HG03175 (cell line): ENCODE data around the gene ABCB11.
A peak's percentile ranks its signal among the peaks of the same experiment; 100 is the strongest.
"Not testable (repeated sequence)": the region's sequence is repeated elsewhere in the genome, so short reads cannot be mapped to it uniquely, and the experiment has no call there.

ENCODE experiments used
- ATAC-seq: cut with Tn5 transposase; IDR thresholded peaks from one replicate; pipeline ENCODE4 v1.9.1; 2021; ENCODE audit warnings: mild to moderate bottlenecking, moderate library complexity; ENCODE audit not compliant: unreplicated experiment

ABCB11 gene

GRCh38 chr2:168897449-168897848, 133.7 kb downstream of the ABCB11 start:
- no peak for ATAC-seq

- ATAC-seq = no peak
Observed at GRCh38 chr2:168896783-168897182, 134.3 kb downstream of the ABCB11 start.

GRCh38 chr2:168895771-168896170, 135.4 kb downstream of the ABCB11 start:
- ATAC-seq = no peak

GRCh38 chr2:168894720-168895119, 136.4 kb downstream of the ABCB11 start:
- no peak for ATAC-seq

DNA sequence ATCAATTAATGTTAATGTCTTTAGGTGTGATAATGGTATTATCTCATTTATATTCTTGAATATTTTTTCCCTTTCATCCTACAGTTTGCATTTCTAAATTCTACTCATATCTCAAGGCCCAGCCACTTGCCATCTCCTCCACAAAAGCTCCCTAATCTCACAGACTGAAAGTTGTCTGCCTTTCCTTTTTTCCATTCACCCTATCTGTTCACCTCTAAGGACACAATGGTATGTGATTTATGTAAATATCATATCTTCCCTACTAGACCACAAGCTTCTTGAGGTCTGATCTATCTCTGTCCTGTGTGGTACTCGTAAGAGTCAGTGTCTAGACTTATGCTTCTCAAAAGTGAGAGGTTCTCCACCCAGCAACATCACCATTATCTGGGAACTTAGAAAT, 137.0 kb downstream of the ABCB11 start:
- no peak for ATAC-seq

GRCh38 chr2:168892327-168892726, 138.8 kb downstream of the ABCB11 start:
- no peak for ATAC-seq

- peak; percentile 100 for ATAC-seq
Observed at GRCh38 chr2:168890006-168890782, 140.9 kb downstream of the ABCB11 start, which contains the start of gene SPC25. SPC25 (minus strand) TSS chr2:168890430; CDS start chr2:168889519, 911 bp downstream.

DNA sequence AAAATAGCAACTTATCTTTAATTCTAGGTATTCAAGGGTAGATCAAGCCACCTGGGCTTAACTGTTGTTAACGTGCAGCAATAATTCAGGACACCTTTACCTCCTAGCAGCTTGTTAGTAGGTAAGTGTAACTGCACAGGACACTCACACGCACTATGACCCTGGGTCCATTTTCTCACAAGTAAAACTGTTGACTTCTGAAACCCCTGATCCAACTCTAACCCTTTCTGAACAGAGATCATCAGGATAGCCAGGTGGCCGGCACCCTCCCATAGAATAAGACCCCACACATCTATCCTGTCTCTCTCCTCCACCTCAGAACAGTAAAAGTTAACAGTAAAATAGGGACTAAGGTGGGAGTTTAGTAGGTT, 141.5 kb downstream of the ABCB11 start:
- no peak for ATAC-seq

DNA sequence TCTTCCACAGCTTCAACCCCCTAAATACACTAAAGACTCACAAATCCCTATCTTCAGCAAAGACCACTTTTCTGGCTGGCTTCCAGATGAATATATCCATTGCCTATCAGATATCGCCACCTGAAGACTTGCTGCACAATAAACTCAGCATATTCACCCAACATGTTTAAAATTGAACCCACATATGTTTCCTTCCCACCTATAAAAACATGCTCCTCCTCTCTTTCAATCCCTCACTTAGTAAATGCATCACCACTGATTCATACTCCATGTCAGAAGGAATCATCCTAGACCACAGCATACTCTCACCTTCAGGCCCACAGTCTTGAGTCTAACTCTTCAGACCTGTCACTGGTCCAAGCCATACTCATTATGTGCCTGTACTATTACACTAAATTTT, 146.1 kb downstream of the ABCB11 start:
- ATAC-seq = no peak

DNA sequence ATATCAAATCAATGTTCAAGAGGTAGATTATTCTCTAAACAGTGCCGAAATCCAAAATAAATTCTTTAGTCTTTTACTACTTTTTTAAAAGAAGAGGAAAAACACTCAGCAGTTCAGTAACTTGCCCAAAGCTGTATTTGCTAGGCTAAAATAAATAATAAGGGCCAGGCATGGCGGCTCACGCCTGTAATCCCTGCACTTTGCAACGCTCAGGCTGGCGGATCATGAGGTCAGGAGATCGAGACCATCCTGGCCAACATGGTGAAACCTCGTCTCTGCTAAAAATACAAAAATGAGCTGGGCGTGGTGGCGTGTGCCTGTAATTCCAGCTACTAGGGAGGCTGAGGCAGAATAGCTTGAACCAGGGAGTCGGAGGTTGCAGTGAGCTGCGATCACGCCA, 149.0 kb downstream of the ABCB11 start:
- not testable (repeated sequence) for ATAC-seq

GRCh38 chr2:168874368-168875054, 156.6 kb downstream of the ABCB11 start:
- no peak for ATAC-seq

DNA sequence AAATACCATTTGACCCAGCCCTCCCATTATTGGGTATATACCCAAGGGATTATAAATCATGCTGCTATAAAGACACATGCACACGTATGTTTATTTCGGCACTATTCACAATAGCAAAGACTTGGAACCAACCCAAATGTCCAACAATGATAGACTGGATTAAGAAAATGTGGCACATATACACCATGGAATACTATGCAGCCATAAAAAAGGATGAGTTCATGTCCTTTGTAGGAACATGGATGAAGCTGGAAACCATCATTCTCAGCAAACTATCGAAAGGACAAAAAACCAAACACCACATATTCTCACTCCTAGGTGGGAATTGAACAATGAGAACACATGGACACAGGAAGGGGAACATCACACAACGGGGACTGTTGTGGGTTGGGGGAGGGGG, 160.3 kb downstream of the ABCB11 start:
- not testable (repeated sequence) for ATAC-seq
